IMR-90 (cell line): ENCODE results near the gene OR52K2. TPM values are rescaled to one million over a fixed set of nuclear protein-coding genes. Genes with fewer than 3 reads are reported as not detected.

Experiments
- ATAC-seq: fragments of 200-7000 bp; cut with Tn5 transposase; 2 replicates; pipeline ENCODE4 v1.9.1; 2020; ENCODE audit warnings: low read depth, mild to moderate bottlenecking, moderate library complexity
- BruUV-seq: library from RNA; stranded (reverse); fragments of 400-500 nt; replicated peaks from 2 replicates; lab custom pipeline; 2021; lab: Mats Ljungman, UMichigan
- CTCF ChIA-PET: fragments of 300-600 bp; formaldehyde crosslinking; extraction: SDS; loops from one replicate; lab custom pipeline; 2021; ENCODE audit warnings: antibody characterized with exemption; lab: Yijun Ruan, JAX
- POLR2A ChIA-PET: fragments of 300-600 bp; sonication (Branson Sonifier 250); formaldehyde crosslinking; loops from one replicate; lab custom pipeline; 2022; ENCODE audit warnings: antibody characterized with exemption; ENCODE audit not compliant: unreplicated experiment; lab: Charles Lee
- DNase-seq: peaks from one replicate; pipeline ENCODE4 v3.0.0; 2013
- H2AFZ ChIP-seq: replicated peaks from 2 replicates; pipeline ENCODE3; 2013; ENCODE audit warnings: low read length, mild to moderate bottlenecking; ENCODE audit not compliant: poor library complexity
- H2AK5ac ChIP-seq: 2 replicates; pipeline ENCODE4 v1.6.1; 2013; ENCODE audit warnings: low read depth, low read length, inconsistent platforms
- H2AK9ac ChIP-seq: replicated peaks from 2 replicates; pipeline ENCODE3; 2013; ENCODE audit warnings: mild to moderate bottlenecking, low read depth, low read length, moderate library complexity; ENCODE audit not compliant: poor library complexity
- H2BK120ac ChIP-seq: 2 replicates; pipeline ENCODE4 v1.6.1; 2013; ENCODE audit warnings: low read depth, low read length, inconsistent platforms
- H2BK15ac ChIP-seq: 3 replicates; pipeline ENCODE4 v1.6.1; 2013; ENCODE audit warnings: low read depth, low read length, inconsistent platforms
- H2BK20ac ChIP-seq: 2 replicates; pipeline ENCODE4 v1.6.1; 2013; ENCODE audit warnings: low read depth, mild to moderate bottlenecking, inconsistent platforms, low read length, moderate library complexity
- H2BK5ac ChIP-seq: 2 replicates; pipeline ENCODE4 v1.6.1; 2013; ENCODE audit warnings: mild to moderate bottlenecking, low read depth, low read length, inconsistent platforms; ENCODE audit not compliant: poor library complexity, severe bottlenecking
- H3K14ac ChIP-seq: replicated peaks from 2 replicates; pipeline ENCODE4 v1.6.1; 2013; ENCODE audit warnings: low read depth, low read length, inconsistent platforms
- H3K18ac ChIP-seq: 2 replicates; pipeline ENCODE4 v1.6.1; 2013; ENCODE audit warnings: low read depth, low read length, control low read depth
- H3K23ac ChIP-seq: 2 replicates; pipeline ENCODE4 v1.6.1; 2013; ENCODE audit warnings: low read depth, low read length, inconsistent platforms
- H3K27ac ChIP-seq: 2 replicates; pipeline ENCODE4 v1.5.1; 2013; ENCODE audit warnings: mild to moderate bottlenecking, control low read depth, low read length; ENCODE audit not compliant: insufficient read depth
- H3K27me3 ChIP-seq: 2 replicates; pipeline ENCODE4 v1.6.1; 2013; ENCODE audit warnings: low read length; ENCODE audit not compliant: control insufficient read depth, insufficient read depth
- H3K36me3 ChIP-seq: 2 replicates; pipeline ENCODE4 v1.6.1; 2013; ENCODE audit warnings: low read length, mixed read lengths; ENCODE audit not compliant: control insufficient read depth, insufficient read depth
- H3K4ac ChIP-seq: 2 replicates; pipeline ENCODE4 v1.6.1; 2013; ENCODE audit warnings: low read depth, low read length, inconsistent platforms
- H3K4me1 ChIP-seq: 2 replicates; pipeline ENCODE4 v1.6.1; 2013; ENCODE audit warnings: low read length, mixed read lengths; ENCODE audit not compliant: control insufficient read depth, insufficient read depth
- H3K4me2 ChIP-seq: 2 replicates; pipeline ENCODE4 v1.6.1; 2013; ENCODE audit warnings: low read depth, mild to moderate bottlenecking, control low read depth, low read length, moderate library complexity
- H3K4me3 ChIP-seq: 2 replicates; pipeline ENCODE4 v1.5.1; 2013; ENCODE audit warnings: low read depth, mild to moderate bottlenecking, control low read depth, low read length, moderate library complexity; ENCODE audit not compliant: insufficient read depth
- H3K56ac ChIP-seq: 2 replicates; pipeline ENCODE4 v1.6.1; 2013; ENCODE audit warnings: low read length, inconsistent platforms; ENCODE audit not compliant: insufficient read depth; ENCODE audit errors: extremely low read depth
- H3K79me1 ChIP-seq, 2 experiments: 2 replicates each; pipeline ENCODE4 v1.6.1; 2013; ENCODE audit warnings: low read length in 2 of 2, inconsistent platforms in 1 of 2, low read depth in 1 of 2
- H3K9ac ChIP-seq: 2 replicates; pipeline ENCODE4 v1.6.1; 2013; ENCODE audit warnings: low read depth, low read length, control low read depth
- H3K9me1 ChIP-seq: 2 replicates; pipeline ENCODE4 v1.6.1; 2013; ENCODE audit warnings: low read length, inconsistent platforms; ENCODE audit not compliant: insufficient read depth
- H3K9me3 ChIP-seq: 2 replicates; pipeline ENCODE4 v1.6.1; 2013; ENCODE audit warnings: low read length; ENCODE audit not compliant: control insufficient read depth, insufficient read depth
- H4K20me1 ChIP-seq: 2 replicates; pipeline ENCODE4 v1.6.1; 2013; ENCODE audit warnings: low read length, inconsistent platforms; ENCODE audit not compliant: insufficient read depth
- H4K5ac ChIP-seq: 2 replicates; pipeline ENCODE4 v1.6.1; 2013; ENCODE audit warnings: mild to moderate bottlenecking, low read depth, low read length, control low read depth
- H4K8ac ChIP-seq, 2 experiments: 2 replicates each; pipeline ENCODE4 v1.6.1; 2013; ENCODE audit warnings: low read depth in 2 of 2, low read length in 2 of 2, control low read depth in 1 of 2, inconsistent platforms in 1 of 2
- H4K91ac ChIP-seq: 2 replicates; pipeline ENCODE4 v1.6.1; 2013; ENCODE audit warnings: low read depth, low read length, inconsistent platforms; ENCODE audit not compliant: insufficient read depth
- BHLHE40 ChIP-seq: fragments of 150-350 bp; IDR thresholded peaks from 2 replicates; pipeline ENCODE4 v1.6.1; 2016; ENCODE audit warnings: mild to moderate bottlenecking, low read depth, low read length
- CEBPB ChIP-seq: IDR thresholded peaks from 2 replicates; pipeline ENCODE4 v1.6.1; 2012; ENCODE audit warnings: low read depth, low read length, improper control_type of control experiment
- MAFK ChIP-seq: IDR thresholded peaks from 2 replicates; pipeline ENCODE4 v1.6.1; 2012; ENCODE audit warnings: low read depth, low read length, improper control_type of control experiment
- MAZ ChIP-seq: IDR thresholded peaks from 2 replicates; pipeline ENCODE4 v1.6.1; 2012; ENCODE audit warnings: low read depth, mild to moderate bottlenecking, low read length, improper control_type of control experiment, moderate library complexity, borderline replicate concordance
- MXI1 ChIP-seq: IDR thresholded peaks from 2 replicates; pipeline ENCODE4 v1.6.1; 2012; ENCODE audit warnings: low read depth, mild to moderate bottlenecking, low read length, moderate library complexity, borderline replicate concordance
- NFE2L2 ChIP-seq: fragments of 150-350 bp; IDR thresholded peaks from 2 replicates; pipeline ENCODE4 v1.6.1; 2016; ENCODE audit warnings: low read depth, mild to moderate bottlenecking, low read length
- POLR2A ChIP-seq: IDR thresholded peaks from 2 replicates; pipeline ENCODE4 v1.6.1; 2012; ENCODE audit warnings: mild to moderate bottlenecking, low read depth, low read length
- RAD21 ChIP-seq: IDR thresholded peaks from 2 replicates; pipeline ENCODE4 v1.6.1; 2012; ENCODE audit warnings: low read length, improper control_type of control experiment
- RFX5 ChIP-seq: IDR thresholded peaks from 2 replicates; pipeline ENCODE4 v1.8.0; 2012; ENCODE audit warnings: low read depth, mild to moderate bottlenecking, low read length, moderate library complexity
- SMC3 ChIP-seq: fragments of 150-350 bp; IDR thresholded peaks from 2 replicates; pipeline ENCODE4 v1.6.1; 2016; ENCODE audit warnings: low read depth, mild to moderate bottlenecking, antibody characterized with exemption, low read length, moderate library complexity
- WGBS, 2 experiments: methylation state at CpG; one replicate each; pipeline versions ENCODE4 v1.1.5 to v1.1.7; 2013; ENCODE audit warnings: missing lambda C conversion rate in 2 of 2; ENCODE audit not compliant: insufficient read length in 1 of 2; ENCODE audit errors: extremely low coverage in 2 of 2; 5-methylcytosine and 5-hydroxymethylcytosine counted together
- dilution Hi-C: fragments of 300-500 bp; cut with HindIII; formaldehyde crosslinking; loops from one replicate; pipeline ENCODE4 v1.14.3; 2018; ENCODE audit warnings: low sequenced_read_pairs; ENCODE audit not compliant: unreplicated experiment
- in situ Hi-C: fragments of 300-500 bp; cut with MboI; formaldehyde crosslinking; loops from 3 replicates; pipeline ENCODE4 v1.14.3; 2019; ENCODE audit warnings: low sequenced_read_pairs, inconsistent platforms, mixed read lengths
- intact Hi-C: fragments of 100-400 bp; cut with micrococcal nuclease; formaldehyde crosslinking; loops from 2 replicates; pipeline ENCODE4 v1.10.0; 2022
- polyA plus RNA-seq, 3 experiments: library from polyadenylated mRNA; depleted of rRNA; stranded (reverse); fragments of >200 nt; gene quantifications; 2 replicates each; pipeline ENCODE4 v1.2.3, GENCODE V29; 2012; ENCODE audit warnings: low replicate concordance in 1 of 3
- total RNA-seq: library from RNA; depleted of rRNA; stranded (reverse); fragments of >200 nt; gene quantifications from 2 replicates; pipeline ENCODE4 v1.2.3, GENCODE V29; 2012
- TF ChIP-seq, protein P1 (sequence below): fragments of 150-350 bp; IDR thresholded peaks from 2 replicates; pipeline ENCODE4 v1.6.1; 2017; ENCODE audit warnings: mild to moderate bottlenecking, antibody characterized with exemption, low read length, low read depth
- TF ChIP-seq, protein P2 (sequence below): fragments of 150-350 bp; IDR thresholded peaks from 2 replicates; pipeline ENCODE4 v1.6.1; 2016; ENCODE audit warnings: low read depth, mild to moderate bottlenecking, low read length, moderate library complexity, borderline replicate concordance

Gene OR52K2
- total and polyA plus RNA-seq, 2 of the 4 experiments (the other 2 are of a cell fraction) = not detected

DNA sequence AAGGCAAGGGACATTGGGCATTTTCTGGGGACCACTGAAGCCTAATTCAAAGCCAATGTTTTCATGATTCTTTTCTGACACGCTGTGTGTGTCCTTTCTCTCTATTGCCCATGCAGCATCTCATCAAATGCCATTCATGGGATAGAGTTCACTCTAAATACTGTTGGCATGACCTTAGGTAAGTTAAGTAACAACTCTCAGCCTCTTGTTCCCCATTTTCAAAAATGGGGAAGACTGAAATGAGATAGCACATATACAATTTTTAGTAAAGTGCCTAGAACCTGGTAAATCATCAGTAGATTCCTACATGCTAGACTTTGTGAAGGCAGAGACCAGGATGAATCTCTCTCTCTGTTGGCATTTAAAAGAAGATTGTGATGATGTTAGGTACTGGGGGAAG lies 12.7 kb upstream of the OR52K2 start:
- H2BK120ac ChIP-seq = no peak overlapping the region
- no CpG with 5 or more reads among the region's 1 CpG for WGBS, 2 experiments
- no peaks in the 10 kb centered on the region; the same call in 1 of the 2 replicates for H3K9me3 ChIP-seq
- no peak overlapping the region for H3K4me3 ChIP-seq
- no peaks in the 10 kb centered on the region for H3K79me1 ChIP-seq
- H2AFZ ChIP-seq = no peak overlapping the region
- dilution Hi-C loops = no loop called here
- intact Hi-C loops = no loop called here
- H2BK20ac ChIP-seq = no peak overlapping the region
- no peaks in the 10 kb centered on the region for H3K9me1 ChIP-seq
- no peaks in the 10 kb centered on the region for H4K20me1 ChIP-seq
- H3K27ac ChIP-seq = no peak overlapping the region
- ChIA-PET POLR2A (no interaction called here), CTCF (no interaction called here)
- H2AK9ac ChIP-seq = no peak overlapping the region
- H3K56ac ChIP-seq = no peak overlapping the region
- H3K23ac ChIP-seq = no peak overlapping the region
- H4K8ac ChIP-seq = no peak overlapping the region
- no peak overlapping the region for H3K14ac ChIP-seq
- no peak for TF ChIP-seq BHLHE40
- no peak for TF ChIP-seq NFE2L2
- no peak for TF ChIP-seq RAD21
- TF ChIP-seq MXI1 = no peak
- TF ChIP-seq, protein P1, sequence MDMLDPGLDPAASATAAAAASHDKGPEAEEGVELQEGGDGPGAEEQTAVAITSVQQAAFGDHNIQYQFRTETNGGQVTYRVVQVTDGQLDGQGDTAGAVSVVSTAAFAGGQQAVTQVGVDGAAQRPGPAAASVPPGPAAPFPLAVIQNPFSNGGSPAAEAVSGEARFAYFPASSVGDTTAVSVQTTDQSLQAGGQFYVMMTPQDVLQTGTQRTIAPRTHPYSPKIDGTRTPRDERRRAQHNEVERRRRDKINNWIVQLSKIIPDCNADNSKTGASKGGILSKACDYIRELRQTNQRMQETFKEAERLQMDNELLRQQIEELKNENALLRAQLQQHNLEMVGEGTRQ = no peak
- TF ChIP-seq, protein P2, sequence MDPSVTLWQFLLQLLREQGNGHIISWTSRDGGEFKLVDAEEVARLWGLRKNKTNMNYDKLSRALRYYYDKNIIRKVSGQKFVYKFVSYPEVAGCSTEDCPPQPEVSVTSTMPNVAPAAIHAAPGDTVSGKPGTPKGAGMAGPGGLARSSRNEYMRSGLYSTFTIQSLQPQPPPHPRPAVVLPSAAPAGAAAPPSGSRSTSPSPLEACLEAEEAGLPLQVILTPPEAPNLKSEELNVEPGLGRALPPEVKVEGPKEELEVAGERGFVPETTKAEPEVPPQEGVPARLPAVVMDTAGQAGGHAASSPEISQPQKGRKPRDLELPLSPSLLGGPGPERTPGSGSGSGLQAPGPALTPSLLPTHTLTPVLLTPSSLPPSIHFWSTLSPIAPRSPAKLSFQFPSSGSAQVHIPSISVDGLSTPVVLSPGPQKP = no peak
- no peak for TF ChIP-seq MAZ
- TF ChIP-seq RFX5 = no peak
- TF ChIP-seq CEBPB = no peak
- no peak for TF ChIP-seq POLR2A
- TF ChIP-seq MAFK = no peak
- no peak for TF ChIP-seq SMC3
- H2BK15ac ChIP-seq = no peak overlapping the region
- H3K18ac ChIP-seq = no peak overlapping the region
- no peak overlapping the region for H3K4me2 ChIP-seq
- no peaks in the 10 kb centered on the region for H3K27me3 ChIP-seq
- H2BK5ac ChIP-seq = no peak overlapping the region
- no peak overlapping the region for H4K5ac ChIP-seq
- no peaks in the 10 kb centered on the region for H3K36me3 ChIP-seq
- no peak overlapping the region for H2AK5ac ChIP-seq
- H4K91ac ChIP-seq = no peak overlapping the region
- no peak for ATAC-seq
- no TSS peak for BruUV-seq
- in situ Hi-C loops = no loop called here
- no peaks in the 10 kb centered on the region for H3K4me1 ChIP-seq
- no peak overlapping the region for H3K4ac ChIP-seq
- no peak for DNase-seq
- H3K9ac ChIP-seq = no peak overlapping the region
